HepG2 (cell line): ENCODE data around the gene CTDP1. TPM values are rescaled to one million over a fixed set of nuclear protein-coding genes. Genes with fewer than 3 reads are reported as not detected.

Experiments used
- ATAC-seq: fragments of 200-7000 bp; cut with Tn5 transposase; 3 replicates; pipeline ENCODE4 v1.9.1; 2020; ENCODE audit warnings: mild to moderate bottlenecking, moderate library complexity
- BruUV-seq: library from RNA; stranded (reverse); fragments of 400-500 nt; replicated peaks from 2 replicates; lab custom pipeline; 2021; lab: Mats Ljungman, UMichigan
- CTCF ChIA-PET: fragments of 300-600 bp; formaldehyde crosslinking; extraction: SDS; loops from one replicate; lab custom pipeline; 2021; ENCODE audit warnings: low total read pairs, inconsistent platforms, low intra/inter-chr PET ratio; lab: Yijun Ruan, JAX
- POLR2A ChIA-PET: fragments of 350-600 bp; sonication (Branson Sonifier 250); formaldehyde crosslinking; loops from one replicate; lab custom pipeline; 2020; ENCODE audit warnings: antibody characterized with exemption, inconsistent platforms; lab: Yijun Ruan, JAX
- DNase-seq: peaks from one replicate; pipeline ENCODE4 v3.0.0-alpha.2; 2015; ENCODE audit warnings: low spot score
- FAIRE-seq: peaks from 3 replicates; lab custom pipeline; 2011; peaks lifted over from hg19 to GRCh38; lab: Jason Lieb, UNC
- H2AFZ ChIP-seq: one replicate; pipeline ENCODE4 v1.6.1; 2011; ENCODE audit warnings: low read length, inconsistent platforms
- H3K27ac ChIP-seq: fragments of 300-600 bp; 3 replicates; pipeline ENCODE4 v1.8.0; 2011; ENCODE audit warnings: mixed run types, mild to moderate bottlenecking, mixed read lengths, low read length, inconsistent platforms; ENCODE audit not compliant: insufficient read depth; ENCODE audit errors: extremely low read length
- H3K27me3 ChIP-seq, 2 experiments: fragments of 200-600 bp in 1 of 2; 2 replicates in 1 of 2; 3 replicates in 1 of 2; pipeline versions ENCODE4 v1.6.0 to v1.8.0; 2011; ENCODE audit warnings: low read length in 2 of 2, mild to moderate bottlenecking in 2 of 2, moderate library complexity in 2 of 2, inconsistent platforms in 1 of 2; ENCODE audit not compliant: insufficient read depth in 2 of 2, control insufficient read depth in 1 of 2
- H3K36me3 ChIP-seq, 2 experiments: fragments of 200-600 bp in 1 of 2; replicated peaks in 1 of 2; 2 replicates in 1 of 2; 3 replicates in 1 of 2; pipeline versions ENCODE4 v1.5.1 to v1.8.0; 2011; ENCODE audit warnings: low read length in 2 of 2, inconsistent platforms in 1 of 2; ENCODE audit not compliant: insufficient read depth in 2 of 2, control insufficient read depth in 1 of 2
- H3K4me1 ChIP-seq: 2 replicates; pipeline ENCODE4 v1.5.1; 2012; ENCODE audit warnings: low read length, inconsistent platforms; ENCODE audit not compliant: insufficient read depth
- H3K4me2 ChIP-seq: 2 replicates; pipeline ENCODE4 v1.6.0; 2011; ENCODE audit warnings: low read depth, low read length, inconsistent platforms
- H3K4me3 ChIP-seq, 3 experiments: fragments of 200-600 bp in 1 of 3; sonication (generic), shearing (Covaris generic) in 1 of 3; replicated peaks in 1 of 3; 2 replicates each; pipeline ENCODE4 v1.5.1; 2011 to 2016; ENCODE audit warnings: low read length in 3 of 3, inconsistent platforms in 2 of 3, low read depth in 2 of 3, mild to moderate bottlenecking in 2 of 3, control low read depth in 1 of 3, mixed read lengths in 1 of 3; ENCODE audit not compliant: insufficient read depth in 1 of 3
- H3K79me2 ChIP-seq: one replicate; pipeline ENCODE4 v1.6.1; 2011; ENCODE audit warnings: low read length, inconsistent platforms; ENCODE audit not compliant: insufficient read depth
- H3K9ac ChIP-seq: 2 replicates; pipeline ENCODE4 v1.6.0; 2011; ENCODE audit warnings: mild to moderate bottlenecking, low read depth, low read length, inconsistent platforms; ENCODE audit not compliant: insufficient read depth
- H3K9me3 ChIP-seq: 2 replicates; pipeline ENCODE4 v1.5.1; 2012; ENCODE audit warnings: mild to moderate bottlenecking, low read length
- H4K20me1 ChIP-seq: 2 replicates; pipeline ENCODE4 v1.6.0; 2011; ENCODE audit warnings: inconsistent platforms, mild to moderate bottlenecking, low read length, moderate library complexity; ENCODE audit not compliant: insufficient read depth
- MAZ ChIP-seq, 2 experiments: sonication (generic) in 1 of 2; formaldehyde crosslinking in 1 of 2; IDR thresholded peaks; 2 replicates each; pipeline versions ENCODE4 v1.5.0 to v1.6.1; 2012 to 2020; ENCODE audit warnings: low read depth in 2 of 2, mild to moderate bottlenecking in 2 of 2, borderline replicate concordance in 1 of 2, improper control_type of control experiment in 1 of 2, low read length in 1 of 2, missing genetic modification reagents in 1 of 2, moderate library complexity in 1 of 2
- POLR2A ChIP-seq, 2 experiments: IDR thresholded peaks; 2 replicates each; pipeline ENCODE4 v1.6.1; 2011; ENCODE audit warnings: low read depth in 2 of 2, low read length in 2 of 2, mild to moderate bottlenecking in 1 of 2, moderate library complexity in 1 of 2; ENCODE audit not compliant: insufficient read depth in 1 of 2
- ZFP36L2 ChIP-seq: sonication (generic); formaldehyde crosslinking; IDR thresholded peaks from 2 replicates; pipeline ENCODE4 v1.4.0; 2020; ENCODE audit warnings: missing genetic modification reagents
- ZKSCAN1 ChIP-seq: fragments of 150-350 bp; IDR thresholded peaks from 2 replicates; pipeline ENCODE4 v1.6.1; 2014; ENCODE audit warnings: low read length
- ZKSCAN5 ChIP-seq: sonication (generic); formaldehyde crosslinking; IDR thresholded peaks from 2 replicates; pipeline ENCODE4 v1.5.1; 2020; ENCODE audit warnings: mild to moderate bottlenecking, missing genetic modification reagents
- ZNF644 ChIP-seq: IDR thresholded peaks from 2 replicates; pipeline ENCODE4 v1.6.1; 2016; ENCODE audit warnings: low read depth
- ZNF850 ChIP-seq: sonication (generic); formaldehyde crosslinking; conservative IDR thresholded peaks from 2 replicates; pipeline ENCODE4 v1.9.0; 2021; ENCODE audit warnings: mild to moderate bottlenecking, missing genetic modification reagents
- WGBS: methylation state at CpG from one replicate; pipeline ENCODE4 v1.1.6; 2017; ENCODE audit warnings: low lambda C conversion rate; 5-methylcytosine and 5-hydroxymethylcytosine counted together
- in situ Hi-C: cut with HindIII; loops from 2 replicates; pipeline ENCODE4 v1.10.0; 2017; ENCODE audit warnings: low pct_unique_long_range_greater_than_20kb; ENCODE audit not compliant: extremely low pct_ligation_motif_present
- intact Hi-C: fragments of 100-400 bp; cut with micrococcal nuclease; formaldehyde crosslinking; loops from one replicate; pipeline ENCODE4 v1.10.0; 2022; ENCODE audit not compliant: unreplicated experiment
- polyA plus RNA-seq, 8 experiments: library from polyadenylated mRNA; depleted of rRNA in 3 of 8; stranded (reverse) in 7 of 8; unstranded in 1 of 8; fragments of >200 nt; fragmentation: Illumina TruSeq in 4 of 8; extraction: Trizol in 4 of 8; gene quantifications; 2 replicates each; pipeline versions ENCODE4 v1.2.1 to v1.2.3, GENCODE V29; 2011 to 2016; ENCODE audit warnings: low read depth in 4 of 8, missing spikeins in 1 of 8, mixed read lengths in 1 of 8; ENCODE audit not compliant: insufficient read depth in 1 of 8
- total RNA-seq, 5 experiments: library from RNA; depleted of rRNA; stranded (reverse); fragments of >200 nt; fragmentation: Illumina TruSeq; extraction: Trizol; gene quantifications; 2 replicates each; pipeline ENCODE4 v1.2.3, GENCODE V29; 2016; ENCODE audit warnings: low read depth in 1 of 5
- TF ChIP-seq, protein P1 (sequence below): sonication (generic); formaldehyde crosslinking; conservative IDR thresholded peaks from 2 replicates; pipeline ENCODE4 v1.4.0; 2020; ENCODE audit warnings: missing genetic modification reagents
- TF ChIP-seq, protein P2 (sequence below): sonication (generic); formaldehyde crosslinking; IDR thresholded peaks from 2 replicates; pipeline ENCODE4 v1.8.0; 2022; ENCODE audit warnings: mild to moderate bottlenecking, missing genetic modification reagents
- TF ChIP-seq, protein P3 (sequence below): IDR thresholded peaks from 2 replicates; pipeline ENCODE4 v1.6.1; 2016; ENCODE audit warnings: control low read depth

CTDP1 gene
- total and polyA plus RNA-seq, 2 of the 13 experiments (the other 11 are each of a cell fraction or from before 2014, with no cell fraction given) = 6.9 to 11.0 TPM

DNA sequence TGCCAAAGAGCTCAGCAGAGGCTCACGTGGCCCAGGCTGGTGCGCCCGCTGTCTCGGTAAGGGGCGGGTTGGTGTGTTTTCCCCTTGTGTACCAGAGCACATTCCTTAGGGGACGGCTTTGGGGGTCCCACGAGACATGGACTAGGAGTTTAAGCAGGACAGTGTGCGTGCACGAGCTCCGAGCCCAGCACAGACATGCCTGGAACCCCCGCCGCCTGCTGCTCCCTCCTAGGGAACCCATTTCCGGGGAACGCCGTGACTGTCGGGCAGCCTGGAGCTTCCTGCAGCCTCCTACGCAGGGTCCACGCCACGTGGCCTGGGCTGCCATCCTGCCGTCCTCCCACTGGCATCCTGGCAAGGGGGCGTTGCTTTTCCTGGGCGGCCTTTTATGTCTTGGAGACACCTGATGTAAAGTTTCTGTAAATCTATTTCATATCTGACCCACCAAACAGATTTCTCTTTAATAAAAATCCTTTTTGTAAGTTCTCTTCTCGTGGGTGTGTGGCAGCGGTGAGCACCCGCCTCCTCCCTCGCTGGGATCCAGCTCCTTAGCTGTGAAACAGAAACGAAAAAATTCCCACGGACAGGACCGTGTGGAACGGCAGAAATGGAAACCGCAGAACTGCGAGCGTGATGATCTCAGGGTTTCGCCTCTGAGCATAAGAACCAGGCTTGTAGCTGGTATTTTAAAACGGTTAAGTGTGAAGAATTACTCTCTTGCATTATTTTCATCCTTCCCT is 74.6 kb downstream of the CTDP1 start:
- no peak for FAIRE-seq
- H2AFZ ChIP-seq = no peak overlapping the region
- H3K4me1 ChIP-seq = no peaks in the 10 kb centered on the region
- no peaks in the 10 kb centered on the region for H3K27me3 ChIP-seq
- no peak overlapping the region for H3K4me2 ChIP-seq
- WGBS = 92% methylated on average over 26 of the region's 35 CpGs
- CTCF ChIA-PET = no interaction called here
- TF ChIP-seq POLR2A (IDR thresholded peaks at IDR 0.05; ENCODE audit: insufficient read depth in 1 of 2, low read depth in 2 of 2, low read length in 2 of 2) (no peak), ZNF850 (CRISPR knock-in tag) (no peak), ZFP36L2 (CRISPR knock-in tag) (no peak), MAZ (IDR thresholded peaks at IDR 0.05; ENCODE audit: borderline replicate concordance, low read depth, low read length) (no peak), MAZ (CRISPR knock-in tag; IDR thresholded peaks at IDR 0.05; ENCODE audit: low read depth) (no peak), ZNF644 (CRISPR knock-in tag) (no peak), ZKSCAN5 (CRISPR knock-in tag) (no peak), ZKSCAN1 (no peak)
- TF ChIP-seq, protein P1, sequence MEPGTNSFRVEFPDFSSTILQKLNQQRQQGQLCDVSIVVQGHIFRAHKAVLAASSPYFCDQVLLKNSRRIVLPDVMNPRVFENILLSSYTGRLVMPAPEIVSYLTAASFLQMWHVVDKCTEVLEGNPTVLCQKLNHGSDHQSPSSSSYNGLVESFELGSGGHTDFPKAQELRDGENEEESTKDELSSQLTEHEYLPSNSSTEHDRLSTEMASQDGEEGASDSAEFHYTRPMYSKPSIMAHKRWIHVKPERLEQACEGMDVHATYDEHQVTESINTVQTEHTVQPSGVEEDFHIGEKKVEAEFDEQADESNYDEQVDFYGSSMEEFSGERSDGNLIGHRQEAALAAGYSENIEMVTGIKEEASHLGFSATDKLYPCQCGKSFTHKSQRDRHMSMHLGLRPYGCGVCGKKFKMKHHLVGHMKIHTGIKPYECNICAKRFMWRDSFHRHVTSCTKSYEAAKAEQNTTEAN (CRISPR knock-in tag) = no peak
- TF ChIP-seq, protein P2, sequence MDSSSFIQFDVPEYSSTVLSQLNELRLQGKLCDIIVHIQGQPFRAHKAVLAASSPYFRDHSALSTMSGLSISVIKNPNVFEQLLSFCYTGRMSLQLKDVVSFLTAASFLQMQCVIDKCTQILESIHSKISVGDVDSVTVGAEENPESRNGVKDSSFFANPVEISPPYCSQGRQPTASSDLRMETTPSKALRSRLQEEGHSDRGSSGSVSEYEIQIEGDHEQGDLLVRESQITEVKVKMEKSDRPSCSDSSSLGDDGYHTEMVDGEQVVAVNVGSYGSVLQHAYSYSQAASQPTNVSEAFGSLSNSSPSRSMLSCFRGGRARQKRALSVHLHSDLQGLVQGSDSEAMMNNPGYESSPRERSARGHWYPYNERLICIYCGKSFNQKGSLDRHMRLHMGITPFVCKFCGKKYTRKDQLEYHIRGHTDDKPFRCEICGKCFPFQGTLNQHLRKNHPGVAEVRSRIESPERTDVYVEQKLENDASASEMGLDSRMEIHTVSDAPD = no peak
- TF ChIP-seq, protein P3, sequence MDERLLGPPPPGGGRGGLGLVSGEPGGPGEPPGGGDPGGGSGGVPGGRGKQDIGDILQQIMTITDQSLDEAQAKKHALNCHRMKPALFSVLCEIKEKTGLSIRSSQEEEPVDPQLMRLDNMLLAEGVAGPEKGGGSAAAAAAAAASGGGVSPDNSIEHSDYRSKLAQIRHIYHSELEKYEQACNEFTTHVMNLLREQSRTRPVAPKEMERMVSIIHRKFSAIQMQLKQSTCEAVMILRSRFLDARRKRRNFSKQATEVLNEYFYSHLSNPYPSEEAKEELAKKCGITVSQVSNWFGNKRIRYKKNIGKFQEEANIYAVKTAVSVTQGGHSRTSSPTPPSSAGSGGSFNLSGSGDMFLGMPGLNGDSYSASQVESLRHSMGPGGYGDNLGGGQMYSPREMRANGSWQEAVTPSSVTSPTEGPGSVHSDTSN (CRISPR knock-in tag) = no peak
- no peak for ATAC-seq
- POLR2A ChIA-PET = no interaction called here
- intact Hi-C loops (no loop called here), in situ Hi-C loops (no loop called here)
- no peaks in the 10 kb centered on the region for H3K79me2 ChIP-seq
- H3K4me3 ChIP-seq = no peak overlapping the region
- BruUV-seq = no TSS peak
- H3K9me3 ChIP-seq = no peaks in the 10 kb centered on the region
- H3K9ac ChIP-seq = no peak overlapping the region
- peaks cover 2 to 12% of the 10 kb centered on the region in 2 experiments; a peak in 2 of 5 replicates for H3K36me3 ChIP-seq
- H3K27ac ChIP-seq = no peak overlapping the region
- DNase-seq = no peak
- no peaks in the 10 kb centered on the region for H4K20me1 ChIP-seq
